Measurements from ENCODE around the gene SPIB. TPM values are rescaled to one million over a fixed set of nuclear protein-coding genes. Genes with fewer than 3 reads are reported as not detected.
"Not testable (repeated sequence)": the region's sequence is repeated elsewhere in the genome, so short reads cannot be mapped to it uniquely, and the experiment has no call there.

The SPIB gene
- total RNA-seq, 1 donor from 2014 or later: under 0.01 TPM

- DNase-seq (ENCODE audit: low spot score in 2 of 2): no peak
- FAIRE-seq: no peak
Measured at GRCh38 chr19:50465000-50465399, 46.3 kb downstream of the SPIB start.

- no peak for FAIRE-seq
- no peak for DNase-seq (ENCODE audit: low spot score in 2 of 2)
Measured at GRCh38 chr19:50465986-50466705, 47.4 kb downstream of the SPIB start.

- FAIRE-seq (no peak), DNase-seq (ENCODE audit: low spot score in 2 of 2) (no peak)
Measured at GRCh38 chr19:50466706-50467039, 47.9 kb downstream of the SPIB start.

GRCh38 chr19:50467566-50467965, 48.8 kb downstream of the SPIB start:
- FAIRE-seq (no peak), DNase-seq (ENCODE audit: low spot score in 2 of 2) (no peak)

GRCh38 chr19:50468818-50469217, 50.1 kb downstream of the SPIB start:
- FAIRE-seq: no peak
- DNase-seq (ENCODE audit: low spot score in 2 of 2): no peak

- not testable (repeated sequence) for FAIRE-seq; DNase-seq (ENCODE audit: low spot score in 2 of 2)
Measured at GRCh38 chr19:50473336-50473735, 54.6 kb downstream of the SPIB start.

GRCh38 chr19:50475101-50475568, 56.4 kb downstream of the SPIB start:
- DNase-seq (ENCODE audit: low spot score in 2 of 2) (no peak), FAIRE-seq (no peak)

GRCh38 chr19:50475736-50476223, 57.0 kb downstream of the SPIB start:
- DNase-seq (ENCODE audit: low spot score in 2 of 2): no peak
- FAIRE-seq: no peak

- DNase-seq (ENCODE audit: low spot score in 2 of 2): peak; percentile 96 to 100
- FAIRE-seq: no peak
Measured at GRCh38 chr19:50476224-50476906, 57.6 kb downstream of the SPIB start, which contains the start of the genes EMC10 and GARIN5A. Gene EMC10, plus strand, starts transcription at chr19:50476507. Its CDS starts 38 bp downstream, at chr19:50476545. Gene GARIN5A, minus strand, starts transcription at chr19:50476848. Its CDS starts 460 bp downstream, at chr19:50476388.

- no peak for FAIRE-seq
- DNase-seq (ENCODE audit: low spot score in 2 of 2): no peak
Measured at GRCh38 chr19:50476907-50477238, 58.1 kb downstream of the SPIB start.

GRCh38 chr19:50477751-50478515, 59.2 kb downstream of the SPIB start:
- no peak for FAIRE-seq
- no peak for DNase-seq (ENCODE audit: low spot score in 2 of 2)

GRCh38 chr19:50478901-50479715, 60.4 kb downstream of the SPIB start:
- DNase-seq (ENCODE audit: low spot score in 2 of 2): no peak
- no peak for FAIRE-seq

GRCh38 chr19:50479761-50480251, 61.1 kb downstream of the SPIB start:
- DNase-seq (ENCODE audit: low spot score in 2 of 2) (no peak), FAIRE-seq (no peak)

- no peak for FAIRE-seq
- no peak for DNase-seq (ENCODE audit: low spot score in 2 of 2)
Measured at GRCh38 chr19:50480281-50481111, 61.8 kb downstream of the SPIB start.

Other genes with a start within 250 kb of the SPIB start
- gene MYH14, start 215.3 kb upstream of the SPIB start, total RNA-seq: 0.82 TPM
- 1.2 TPM for gene KCNC3, start 89.6 kb upstream of the SPIB start, total RNA-seq
- not detected for gene NAPSA, start 53.3 kb upstream of the SPIB start, total RNA-seq
- 15.1 TPM for gene NR1H2, start 42.5 kb upstream of the SPIB start, total RNA-seq
- 12.6 TPM for gene POLD1, start 34.6 kb upstream of the SPIB start, total RNA-seq
- gene MYBPC2, start 14.0 kb downstream of the SPIB start, total RNA-seq: not detected
- gene EMC10, start 57.6 kb downstream of the SPIB start, total RNA-seq: 53.4 TPM
- 2.0 TPM for gene GARIN5A, start 57.9 kb downstream of the SPIB start, total RNA-seq
- gene JOSD2, start 92.3 kb downstream of the SPIB start, total RNA-seq: 6.9 TPM
- 0.82 TPM for gene ASPDH, start 95.0 kb downstream of the SPIB start, total RNA-seq
- 78.3 TPM for gene LRRC4B, start 149.5 kb downstream of the SPIB start, total RNA-seq
- 20.4 TPM for gene SYT3, start 220.9 kb downstream of the SPIB start, total RNA-seq
- gene C19orf81, start 230.5 kb downstream of the SPIB start, total RNA-seq: not detected

All from frontal cortex (tissue), 4 donors.